GM23338 (cell line): ENCODE results near the gene STAT3. TPM values are rescaled to one million over a fixed set of nuclear protein-coding genes. Genes with fewer than 3 reads are reported as not detected.
A peak's percentile ranks its signal among the peaks of the same experiment; 100 is the strongest.

Source experiments
- ATAC-seq: fragments of 200-7000 bp; cut with Tn5 transposase; 3 replicates; pipeline ENCODE4 v1.9.1; 2020
- DNase-seq: peaks from one replicate; pipeline ENCODE4 v3.0.0-alpha.2; 2015; ENCODE audit warnings: low spot score
- H2AFZ ChIP-seq: fragments of 200-600 bp; sonication (generic); 2 replicates; pipeline ENCODE4 v1.8.0; 2016; ENCODE audit warnings: antibody characterized with exemption, mild to moderate bottlenecking, moderate library complexity
- H3F3A ChIP-seq: fragments of 200-600 bp; sonication (generic); replicated peaks from 2 replicates; pipeline ENCODE4 v1.8.0; 2017; ENCODE audit warnings: antibody characterized with exemption, mixed run types, low read depth
- H3K27ac ChIP-seq: fragments of 200-600 bp; sonication (generic); 2 replicates; pipeline ENCODE4 v1.6.1; 2016; ENCODE audit warnings: low read depth
- H3K27me3 ChIP-seq: fragments of 200-600 bp; sonication (generic); 2 replicates; pipeline ENCODE4 v1.8.0; 2016; ENCODE audit warnings: mild to moderate bottlenecking, mixed run types, moderate library complexity; ENCODE audit not compliant: insufficient read depth
- H3K36me3 ChIP-seq: fragments of 200-600 bp; sonication (generic); 2 replicates; pipeline ENCODE4 v1.8.0; 2016; ENCODE audit warnings: mild to moderate bottlenecking; ENCODE audit not compliant: insufficient read depth
- H3K4me1 ChIP-seq: fragments of 200-600 bp; sonication (generic); 2 replicates; pipeline ENCODE4 v1.8.0; 2016; ENCODE audit warnings: mild to moderate bottlenecking, moderate library complexity; ENCODE audit not compliant: insufficient read depth
- H3K4me2 ChIP-seq: fragments of 200-600 bp; sonication (generic); 2 replicates; pipeline ENCODE4 v1.7.1; 2017; ENCODE audit warnings: mixed run types
- H3K4me3 ChIP-seq: fragments of 200-600 bp; sonication (generic); 2 replicates; pipeline ENCODE4 v1.6.1; 2016; ENCODE audit warnings: mixed run types
- H3K79me2 ChIP-seq: fragments of 200-600 bp; sonication (generic); replicated peaks from 2 replicates; pipeline ENCODE4 v1.8.0; 2017; ENCODE audit warnings: mild to moderate bottlenecking; ENCODE audit not compliant: insufficient read depth
- H3K9me2 ChIP-seq: fragments of 200-600 bp; sonication (generic); 2 replicates; pipeline ENCODE4 v1.8.0; 2017; ENCODE audit not compliant: insufficient read depth
- H4K20me1 ChIP-seq: fragments of 200-600 bp; sonication (generic); replicated peaks from 2 replicates; pipeline ENCODE4 v1.8.0; 2017; ENCODE audit warnings: mild to moderate bottlenecking; ENCODE audit not compliant: insufficient read depth
- H3K27ac Mint-ChIP-seq: 2 replicates; pipeline ENCODE4 v1.8.0; 2020; ENCODE audit warnings: inconsistent platforms, mild to moderate bottlenecking, moderate library complexity, mixed read lengths
- H3K27me3 Mint-ChIP-seq: 3 replicates; pipeline ENCODE4 v1.8.0; 2022; ENCODE audit warnings: low read depth, mild to moderate bottlenecking, moderate library complexity, mixed read lengths, inconsistent platforms; ENCODE audit not compliant: insufficient read depth, poor library complexity
- H3K36me3 Mint-ChIP-seq: 3 replicates; pipeline ENCODE4 v1.8.0; 2021; ENCODE audit warnings: low read depth, mild to moderate bottlenecking, inconsistent platforms, moderate library complexity, mixed read lengths
- H3K4me1 Mint-ChIP-seq: 3 replicates; pipeline ENCODE4 v1.8.0; 2020; ENCODE audit warnings: mild to moderate bottlenecking, inconsistent platforms, mixed read lengths
- H3K4me3 Mint-ChIP-seq: 3 replicates; pipeline ENCODE4 v1.8.0; 2021; ENCODE audit warnings: moderate library complexity, mild to moderate bottlenecking, inconsistent platforms, mixed read lengths
- H3K9me3 Mint-ChIP-seq: 3 replicates; pipeline ENCODE4 v1.8.0; 2020; ENCODE audit warnings: moderate library complexity, mild to moderate bottlenecking, inconsistent platforms, mixed read lengths
- CREB1 ChIP-seq: fragments of 250-450 bp; sonication (Bioruptor Pico); IDR thresholded peaks from 2 replicates; pipeline ENCODE4 v1.5.0; 2020; ENCODE audit warnings: low read depth, mild to moderate bottlenecking, moderate library complexity
- CTCF ChIP-seq, 2 experiments: fragments of 200-600 bp in 1 of 2; sonication (generic) in 1 of 2; conservative IDR thresholded peaks; 2 replicates each; pipeline versions ENCODE4 v1.5.1 to v1.6.1; 2016 to 2017; ENCODE audit warnings: antibody characterized with exemption in 2 of 2, low read depth in 2 of 2, mild to moderate bottlenecking in 2 of 2, moderate library complexity in 1 of 2
- ETS1 ChIP-seq: IDR thresholded peaks from 2 replicates; pipeline ENCODE4 v1.6.1; 2016; ENCODE audit warnings: antibody characterized with exemption
- EZH2 ChIP-seq: fragments of 200-600 bp; sonication (generic); IDR thresholded peaks from one replicate; pipeline ENCODE4 v1.8.0; 2017; ENCODE audit warnings: antibody characterized with exemption, mild to moderate bottlenecking, low read depth; ENCODE audit not compliant: unreplicated experiment
- EZH2phosphoT487 ChIP-seq: fragments of 200-600 bp; sonication (generic); IDR thresholded peaks from one replicate; pipeline ENCODE4 v1.8.1; 2018; ENCODE audit warnings: antibody characterized with exemption; ENCODE audit not compliant: unreplicated experiment
- JUNB ChIP-seq: IDR thresholded peaks from one replicate; pipeline ENCODE4 v1.6.1; 2016; ENCODE audit warnings: antibody characterized with exemption; ENCODE audit not compliant: unreplicated experiment
- NANOG ChIP-seq: IDR thresholded peaks from 2 replicates; pipeline ENCODE4 v1.6.1; 2016; ENCODE audit warnings: antibody characterized with exemption, borderline replicate concordance
- POLR2AphosphoS5 ChIP-seq: IDR thresholded peaks from 2 replicates; pipeline ENCODE4 v1.6.1; 2016; ENCODE audit warnings: antibody characterized with exemption, low read depth
- REST ChIP-seq: IDR thresholded peaks from one replicate; pipeline ENCODE4 v1.6.1; 2018; ENCODE audit warnings: antibody characterized with exemption; ENCODE audit not compliant: unreplicated experiment
- STAT1 ChIP-seq: IDR thresholded peaks from one replicate; pipeline ENCODE4 v1.6.1; 2016; ENCODE audit warnings: antibody characterized with exemption; ENCODE audit not compliant: unreplicated experiment
- ZNF114 ChIP-seq: fragments of 250-450 bp; sonication (Bioruptor Pico); IDR thresholded peaks from 2 replicates; pipeline ENCODE4 v1.5.0; 2020; ENCODE audit warnings: mild to moderate bottlenecking, moderate library complexity
- ZNF331 ChIP-seq: fragments of 250-450 bp; sonication (Bioruptor Pico); IDR thresholded peaks from 2 replicates; pipeline ENCODE4 v1.5.0; 2020; ENCODE audit warnings: low read depth, mild to moderate bottlenecking, moderate library complexity
- ZNF462 ChIP-seq: fragments of 250-450 bp; sonication (Bioruptor Pico); IDR thresholded peaks from 2 replicates; pipeline ENCODE4 v1.5.0; 2020; ENCODE audit warnings: mild to moderate bottlenecking, moderate library complexity
- polyA plus RNA-seq: library from polyadenylated mRNA; unstranded; fragments of >200 nt; fragmentation: Nextera tagmentation; extraction: Ambion mirVana; gene quantifications from 2 replicates; pipeline ENCODE4 v1.2.1, GENCODE V29; 2016
- total RNA-seq: library from RNA; depleted of rRNA; stranded (reverse); fragments of >200 nt; shearing (Covaris generic); gene quantifications from 2 replicates; pipeline ENCODE4 v1.2.3, GENCODE V29; 2014

The STAT3 gene
- total and polyA plus RNA-seq, 2 experiments from 2014 or later: 49.5 to 78.0 TPM

GRCh38 chr17:42315402-42316156, 72.7 kb downstream of the STAT3 start:
- Mint-ChIP-seq H3K4me3 (no peak overlapping the region), H3K9me3 (no peaks in the 10 kb centered on the region; the same call in 2 of the 3 replicates), H3K4me1 (peaks cover 42% of the 10 kb centered on the region), H3K27ac (no peak overlapping the region), H3K36me3 (peaks cover 39% of the 10 kb centered on the region), H3K27me3 (peaks cover 7% of the 10 kb centered on the region)
- Histone ChIP-seq H3K27me3 (no peaks in the 10 kb centered on the region), H3K9me2 (no peaks in the 10 kb centered on the region), H3K4me1 (peaks cover 22% of the 10 kb centered on the region), H4K20me1 (no peaks in the 10 kb centered on the region; the same call in 1 of the 2 replicates), H2AFZ (no peak overlapping the region), H3K36me3 (peaks cover 17% of the 10 kb centered on the region), H3K27ac (0 out of 2 replicates have a peak overlapping the region, but pooled peaks have one; percentile 55), H3F3A (peaks cover 26% of the 10 kb centered on the region), H3K79me2 (no peaks in the 10 kb centered on the region), H3K4me2 (no peak overlapping the region), H3K4me3 (no peak overlapping the region)
- no peak for DNase-seq
- ATAC-seq: no peak
- no peak for TF ChIP-seq POLR2AphosphoS5
- no peak for TF ChIP-seq CTCF (conservative IDR thresholded peaks at IDR 0.05; ENCODE audit: low read depth in 2 of 2)
- no peak for TF ChIP-seq CREB1 (CRISPR knock-in tag)
- TF ChIP-seq ZNF114 (CRISPR knock-in tag): no peak
- TF ChIP-seq STAT1: no peak
- TF ChIP-seq NANOG: no peak
- no peak for TF ChIP-seq ZNF462 (CRISPR knock-in tag)
- TF ChIP-seq JUNB: no peak
- no peak for TF ChIP-seq ETS1
- no peak for TF ChIP-seq EZH2phosphoT487
- no peak for TF ChIP-seq EZH2
- no peak for TF ChIP-seq ZNF331 (CRISPR knock-in tag)
- no peak for TF ChIP-seq REST
